GM12875 (cell line): ENCODE results near the gene CLIP4.

ENCODE experiments used
- H3K4me3 ChIP-seq: one replicate; pipeline ENCODE4 v1.5.1; 2011; ENCODE audit warnings: low read depth, low read length, control low read depth
- CTCF ChIP-seq: IDR thresholded peaks from 2 replicates; pipeline ENCODE4 v1.5.1; 2011; ENCODE audit warnings: low read depth, mild to moderate bottlenecking, control low read depth, inconsistent platforms, low read length, moderate library complexity, borderline replicate concordance; ENCODE audit not compliant: insufficient read depth

CLIP4 gene

GRCh38 chr2:29112379-29112778 is 2.8 kb upstream of the CLIP4 start:
- no peak for TF ChIP-seq CTCF
- no peak overlapping the region for H3K4me3 ChIP-seq

- no peak for TF ChIP-seq CTCF
- no peak overlapping the region for H3K4me3 ChIP-seq
These were observed 2.1 kb upstream of the CLIP4 start for GRCh38 chr2:29113027-29113686.

- TF ChIP-seq CTCF: no peak
- H3K4me3 ChIP-seq: no peak overlapping the region
These were observed 1.3 kb upstream of the CLIP4 start for GRCh38 chr2:29113891-29114321.

GRCh38 chr2:29114586-29114945 is 649 bp upstream of the CLIP4 start:
- no peak for TF ChIP-seq CTCF

GRCh38 chr2:29115797-29116781 is 874 bp downstream of the CLIP4 start:
- peak overlapping the region; percentile 85 for H3K4me3 ChIP-seq
- no peak for TF ChIP-seq CTCF

More at GRCh38 chr2:29114586-29114945, 649 bp upstream of the CLIP4 start:
- H3K4me3 ChIP-seq: peak overlapping the region; percentile 85

- TF ChIP-seq CTCF: no peak
- H3K4me3 ChIP-seq: no peak overlapping the region
These were observed 2.6 kb downstream of the CLIP4 start for GRCh38 chr2:29117636-29118303.
